Measurements from ENCODE around the gene GFPT2. TPM values are rescaled to one million over a fixed set of nuclear protein-coding genes. Genes with fewer than 3 reads are reported as not detected.

The GFPT2 gene
- total and polyA plus RNA-seq, 10 of the 15 experiments (the other 5 are each of a cell fraction or from before 2014, with no cell fraction given), result 0.05 to 0.33 (median 0.11) TPM; not detected in 4

GRCh38 chr5:180377556-180378197 is 24.5 kb upstream of the GFPT2 start (continued):
- TF ChIP-seq REST (IDR thresholded peaks at IDR 0.05; ENCODE audit: low read depth, low read length), result no peak
- TF ChIP-seq NFIC (IDR thresholded peaks at IDR 0.05; ENCODE audit: low read depth, low read length), result no peak
- TF ChIP-seq MYC (IDR thresholded peaks at IDR 0.05; ENCODE audit: insufficient read depth, insufficient read length, insufficient replicate concordance, low read length, severe bottlenecking), result no peak
- no peak for TF ChIP-seq SMC3 (IDR thresholded peaks at IDR 0.05; ENCODE audit: borderline replicate concordance, low read length)
- TF ChIP-seq ATF7 (IDR thresholded peaks at IDR 0.05; ENCODE audit: low read depth), result no peak

- no peaks in the 10 kb centered on the region for H4K20me1 ChIP-seq (ENCODE audit: control insufficient read depth, insufficient read depth)
- H3K27ac ChIP-seq (ENCODE audit: control insufficient read depth, insufficient read depth), result no peak overlapping the region
- SMC1A ChIA-PET (ENCODE audit: uncharacterized antibody, unreplicated experiment), result no interaction called here
- no peaks in the 10 kb centered on the region; a peak in 4 of 4 replicates for H3K27me3 ChIP-seq (replicated peaks in 1 of 2; ENCODE audit: control insufficient read depth in 2 of 2, insufficient read depth in 2 of 2, low read length in 1 of 2)
- no peak for DNase-seq (ENCODE audit: low read depth, low spot score)
- no TSS peak for BruUV-seq (replicated peaks)
- POLR2A ChIA-PET, result no interaction called here
- CTCF ChIA-PET, result no interaction called here
- no peak for ATAC-seq
- RAD21 ChIA-PET (ENCODE audit: unreplicated experiment), result no interaction called here
- H2AFZ ChIP-seq (ENCODE audit: control insufficient read depth, low read depth, low read length), result no peak overlapping the region
- WGBS (ENCODE audit: insufficient coverage, insufficient replicate concordance, low lambda C conversion rate, missing lambda C conversion rate), result 29% methylated on average over 6 of the region's 6 CpGs
- FAIRE-seq, result no peak
- no peak overlapping the region for H3K4me2 ChIP-seq (ENCODE audit: control insufficient read depth, insufficient read depth)
- no peak overlapping the region for H3K4me3 ChIP-seq
- TF ChIP-seq NFXL1 (IDR thresholded peaks at IDR 0.05; ENCODE audit: borderline replicate concordance), result no peak
- no peak for TF ChIP-seq IRF4 (IDR thresholded peaks at IDR 0.05; ENCODE audit: low read depth, low read length)
- no peak for TF ChIP-seq JUND (IDR thresholded peaks at IDR 0.05; ENCODE audit: low read depth, low read length)
- no peak for TF ChIP-seq CBX3 (IDR thresholded peaks at IDR 0.05; ENCODE audit: borderline replicate concordance, low read depth)
- no peaks in the 10 kb centered on the region for H3K9me3 ChIP-seq (replicated peaks; ENCODE audit: control insufficient read depth, insufficient read depth, low read length)
- intact Hi-C loops (cut with micrococcal nuclease; ENCODE audit: unreplicated experiment), result no loop called here
- H3K4me1 ChIP-seq (ENCODE audit: control insufficient read depth, insufficient read depth, low read length), result no peaks in the 10 kb centered on the region
- H3K79me2 ChIP-seq (ENCODE audit: control insufficient read depth, insufficient read depth, low read length), result no peaks in the 10 kb centered on the region
- no peaks in the 10 kb centered on the region for H3K36me3 ChIP-seq (ENCODE audit: control insufficient read depth in 2 of 2, insufficient read depth in 2 of 2, low read length in 1 of 2)
- H3K9ac ChIP-seq (ENCODE audit: control insufficient read depth, insufficient read depth, low read length), result no peak overlapping the region
- in situ Hi-C loops (cut with MboI), result no loop called here
These were observed 23.4 kb upstream of the GFPT2 start for GRCh38 chr5:180376511-180376910.

All from GM12878 (cell line).